Stimulated activated CD8-positive, alpha-beta memory T cell treated with anti-CD3 and anti-CD28 coated beads, Interleukin-15, amount 100 ng/mL, for 24 hours (primary cell): ENCODE data around the gene SAA2.
"Not testable (repeated sequence)": the region's sequence is repeated elsewhere in the genome, so short reads cannot be mapped to it uniquely, and the experiment has no call there.

Source experiments
- DNase-seq: peaks from one replicate; pipeline ENCODE4 v3.0.0-alpha.2; 2020; ENCODE audit warnings: low read depth

Gene SAA2

DNA sequence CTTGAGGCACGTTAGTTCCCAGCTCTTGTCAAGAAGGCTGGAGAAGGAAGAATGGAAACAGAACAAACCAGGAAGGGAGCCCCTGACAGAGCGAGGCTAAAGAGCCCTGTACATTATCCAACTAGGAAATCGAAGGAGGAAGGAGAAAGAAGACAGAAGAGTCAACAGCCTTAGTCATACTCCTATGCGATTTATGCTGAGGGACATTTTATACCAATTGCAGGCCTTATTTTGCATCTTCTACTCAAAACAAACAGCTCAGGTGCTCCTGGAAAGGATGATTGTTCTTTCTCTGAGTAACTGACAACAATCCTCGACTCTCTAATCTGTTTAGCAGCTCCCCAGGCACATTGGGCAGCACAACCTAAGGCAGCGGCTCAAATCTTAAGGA lies 1.3 kb downstream of the SAA2 start:
- not testable (repeated sequence) for DNase-seq

DNA sequence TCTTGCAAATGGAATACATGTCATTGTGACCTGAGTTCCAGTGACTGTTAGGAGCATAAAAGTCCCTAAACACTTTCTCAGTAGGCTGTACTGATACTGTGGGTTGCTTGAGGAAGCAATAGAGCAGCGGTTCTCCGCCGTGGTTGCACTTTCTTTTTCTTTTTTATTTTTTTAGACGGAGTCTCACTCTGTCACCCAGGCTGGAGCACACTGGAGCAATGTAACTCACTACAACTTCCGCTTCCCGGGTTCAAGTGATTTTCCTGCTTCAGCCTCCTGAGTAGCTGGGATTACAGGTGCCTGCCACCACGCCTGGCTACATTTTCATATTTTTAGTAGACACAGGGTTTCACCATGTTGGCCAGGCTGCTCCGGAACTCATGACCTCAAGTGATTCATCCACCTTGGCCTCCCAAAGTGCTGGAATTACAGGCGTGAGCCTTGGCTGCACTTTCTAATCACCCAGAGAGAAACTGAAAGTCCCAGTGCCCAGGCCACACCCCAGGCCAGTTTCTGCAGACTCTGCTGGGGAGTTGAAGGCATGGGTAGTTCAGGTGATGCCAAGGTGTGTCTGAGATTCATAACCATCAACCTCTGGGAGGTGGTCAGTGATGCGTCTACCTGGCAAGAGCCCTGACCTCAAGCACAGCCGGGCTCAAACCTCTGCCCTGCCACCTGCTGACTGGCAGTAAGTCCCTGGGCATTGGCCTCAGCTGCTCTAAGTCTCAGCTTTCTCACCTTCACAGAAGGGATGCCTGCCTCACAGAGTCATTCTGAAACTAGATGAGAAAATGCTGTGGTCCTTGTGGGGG lies 1.9 kb downstream of the SAA2 start:
- not testable (repeated sequence) for DNase-seq

DNA sequence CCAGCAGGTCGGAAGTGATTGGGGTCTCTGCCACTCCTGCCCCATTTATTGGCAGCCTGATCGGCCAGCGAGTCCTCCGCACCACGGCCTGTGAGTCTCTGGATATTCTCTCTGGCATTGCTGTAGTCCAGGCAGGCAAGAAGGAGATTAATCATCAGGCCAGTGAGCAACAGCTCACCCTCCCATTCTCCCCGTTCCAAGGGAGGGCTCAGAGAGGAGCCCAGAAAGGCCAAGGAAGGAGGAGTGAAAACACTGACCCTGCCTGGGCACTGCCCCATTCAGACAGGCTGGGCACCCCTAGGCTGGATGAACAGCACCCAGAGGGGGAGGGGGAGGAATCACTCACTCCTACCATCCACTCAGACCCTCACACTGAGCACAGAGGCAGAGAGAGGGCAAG lies 3.1 kb downstream of the SAA2 start:
- no peak for DNase-seq

DNA sequence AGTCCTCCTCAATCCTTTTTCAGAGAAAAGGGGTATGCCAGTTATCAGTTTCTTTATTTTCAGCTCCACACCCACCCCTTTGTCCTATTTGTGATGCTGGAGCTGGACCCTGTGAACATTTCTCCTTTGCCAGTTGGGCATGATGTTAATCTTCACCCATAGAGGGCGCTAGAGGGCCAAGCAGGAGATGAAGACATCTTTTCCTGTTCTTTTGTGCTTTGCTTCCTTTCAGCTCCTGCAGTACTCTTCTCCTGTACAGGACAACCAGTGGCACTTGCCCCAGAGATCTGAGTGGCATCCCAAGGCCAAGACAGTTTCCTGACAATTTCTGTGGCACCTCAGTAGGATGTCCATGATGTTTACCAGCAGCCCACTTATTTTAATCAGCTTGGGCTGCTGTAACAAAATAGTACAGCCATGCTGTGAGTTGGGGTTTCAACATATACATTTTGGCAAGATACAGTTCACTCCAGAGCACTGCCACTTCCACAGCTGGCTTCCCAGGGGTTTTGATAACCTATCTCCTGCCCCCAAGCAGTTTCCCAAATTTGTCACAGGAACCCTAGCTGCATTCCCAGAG lies 4.6 kb downstream of the SAA2 start:
- DNase-seq, result peak; percentile 7

DNA sequence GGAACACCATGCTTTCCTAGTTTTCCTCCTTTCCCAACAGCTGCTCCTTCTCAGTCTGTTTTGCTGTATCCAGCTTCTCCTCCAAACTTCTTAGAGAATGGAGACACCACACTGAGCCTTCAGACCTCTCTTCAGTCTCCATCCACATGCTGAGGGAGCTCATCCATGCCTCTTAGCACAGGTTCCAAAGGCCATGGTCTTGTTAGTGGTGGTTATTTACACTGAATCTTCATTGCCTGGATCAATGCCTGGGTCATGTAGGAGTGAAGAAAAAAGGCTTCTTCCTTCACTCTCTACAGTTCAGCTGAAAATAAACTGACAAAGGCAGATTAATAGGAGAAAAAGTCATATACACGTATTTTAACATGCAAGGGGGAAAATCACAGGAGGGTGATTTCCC lies 8.8 kb downstream of the SAA2 start:
- no peak for DNase-seq

DNA sequence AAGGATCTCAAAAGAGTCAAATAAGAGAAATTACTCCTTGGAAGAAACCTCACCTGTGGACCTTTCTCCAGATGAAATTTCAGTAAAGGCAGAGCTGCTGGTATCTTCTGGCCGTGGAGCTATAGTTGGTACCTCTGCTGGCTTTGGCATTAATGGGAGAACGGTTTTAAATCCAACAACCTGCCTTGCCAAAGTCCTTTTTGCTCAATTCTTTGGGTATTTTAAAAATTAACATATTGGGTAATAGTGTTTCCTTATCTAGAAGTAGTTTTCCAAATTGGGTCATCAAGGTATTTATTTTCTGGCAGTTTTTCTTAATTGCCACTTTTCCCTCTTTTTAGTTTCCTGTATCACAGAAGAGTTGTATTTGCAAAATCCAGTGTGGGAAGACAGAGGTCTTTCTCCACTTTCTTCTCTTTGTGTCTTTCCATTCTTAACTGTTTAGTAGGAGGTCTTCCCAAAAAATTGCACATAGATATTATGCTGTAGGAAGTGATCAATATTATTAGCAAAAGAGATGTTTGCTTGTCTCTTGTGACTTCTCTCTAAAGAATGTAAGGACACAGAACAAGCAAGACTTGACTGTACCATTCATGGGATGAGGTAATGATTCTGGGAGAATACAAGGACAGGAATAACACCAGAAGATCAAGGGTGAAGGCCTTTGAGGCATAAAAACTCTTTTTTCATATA lies 11.7 kb downstream of the SAA2 start, which contains the start of gene SAA4:
Gene SAA4, minus strand, starts transcription at position 139 of the 693 bp plus-strand sequence. CDS start 876 bp downstream, outside the sequence.
- no peak for DNase-seq

DNA sequence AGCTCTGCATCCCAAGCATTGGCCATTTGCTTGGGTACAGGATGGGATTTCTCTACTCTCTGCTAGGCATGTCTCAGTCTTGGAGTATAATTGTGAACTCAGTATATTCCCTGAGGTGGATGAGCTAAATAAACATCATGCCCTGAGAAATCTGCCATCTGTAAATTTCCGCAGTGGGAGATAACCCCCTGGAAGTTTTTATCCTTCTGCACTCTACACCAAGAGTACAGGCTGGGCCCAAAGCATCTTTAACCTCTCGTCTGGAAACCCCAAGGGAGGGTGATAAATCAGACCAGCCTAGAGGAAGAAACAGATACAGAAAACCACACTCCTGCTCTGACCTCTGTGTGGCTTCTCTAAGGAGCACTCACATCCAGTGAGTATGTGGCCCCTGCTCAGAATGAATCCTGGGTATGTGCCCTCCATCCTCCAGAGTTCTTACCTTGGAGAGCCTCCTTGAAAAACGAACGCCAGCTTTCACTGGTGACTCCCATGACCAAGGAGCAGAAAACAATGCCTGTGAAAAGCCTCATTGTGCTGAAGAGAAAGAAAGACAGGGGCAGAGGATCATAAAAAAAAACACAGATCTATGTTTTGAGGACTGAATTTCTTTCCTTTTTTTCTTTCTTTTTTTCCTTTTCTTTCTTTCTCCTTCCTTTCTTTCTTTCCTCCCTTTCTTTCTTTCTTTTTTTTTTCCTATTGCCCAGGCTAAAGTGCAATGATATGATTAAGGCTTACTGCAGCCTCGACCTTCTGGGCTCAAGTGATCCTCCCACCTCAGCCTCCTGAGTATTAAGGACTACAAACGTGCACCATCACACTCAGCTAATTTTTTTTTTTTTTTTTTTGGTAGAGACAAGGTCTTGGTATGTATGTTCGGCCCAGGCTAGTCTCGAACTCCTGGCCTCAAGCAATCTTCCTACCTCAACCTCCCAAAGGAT lies 12.8 kb downstream of the SAA2 start:
- DNase-seq, result no peak

DNA sequence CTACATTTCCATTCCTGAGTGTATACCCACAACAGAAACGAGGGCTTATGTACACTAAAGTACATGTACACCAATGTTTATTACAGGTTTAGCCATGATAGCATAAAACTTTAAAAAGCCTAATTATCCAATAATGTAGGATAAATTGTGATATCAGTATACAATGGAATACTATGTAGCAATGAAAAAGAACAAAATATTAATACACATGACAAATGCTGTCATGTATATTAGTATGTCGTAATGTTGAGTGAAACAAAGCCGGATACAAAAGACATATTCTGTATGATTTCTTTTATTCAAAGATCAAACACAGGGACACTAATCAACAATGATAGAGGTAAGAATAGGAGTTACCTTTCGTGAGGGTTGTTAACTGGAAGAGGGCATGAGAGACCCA lies 14.6 kb downstream of the SAA2 start:
- no peak for DNase-seq

DNA sequence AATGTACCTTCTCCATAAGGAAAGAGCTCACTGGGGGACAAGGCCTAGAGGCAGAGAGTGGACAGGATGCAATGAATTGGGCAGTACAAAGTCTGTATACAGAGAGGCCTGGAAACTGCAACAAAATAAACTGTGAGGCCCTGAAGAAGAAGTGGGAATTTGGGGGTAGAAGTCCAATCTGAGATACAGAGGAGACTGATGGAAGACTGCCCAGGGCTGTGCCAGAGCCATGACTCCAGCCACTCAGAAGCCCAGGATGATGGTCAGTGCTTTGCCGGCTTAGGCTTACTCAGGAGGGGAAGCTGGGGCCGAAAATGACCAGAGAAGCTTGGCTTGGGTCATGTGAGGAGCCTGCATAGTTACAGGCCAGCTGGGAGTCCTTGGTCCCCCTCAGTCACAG lies 17.6 kb downstream of the SAA2 start:
- DNase-seq, result no peak

DNA sequence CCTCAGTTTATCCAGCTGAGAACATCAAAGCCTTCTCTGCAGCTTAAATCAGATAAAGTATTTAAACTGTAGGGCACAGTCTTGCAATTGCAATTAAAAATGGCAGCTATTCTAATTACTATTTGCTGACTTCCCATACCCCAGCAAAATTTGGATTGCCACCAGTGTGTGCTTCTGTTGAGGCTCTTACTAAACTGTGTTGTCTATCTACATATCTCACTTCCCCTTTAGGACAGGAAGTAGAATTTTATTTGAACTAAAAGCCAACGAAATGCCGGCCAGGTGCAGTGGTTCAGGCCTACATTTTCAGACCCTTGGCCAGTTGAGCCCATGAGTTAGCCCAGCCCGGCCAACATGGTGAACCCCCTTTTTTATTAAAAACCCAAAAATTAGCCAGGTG lies 19.0 kb downstream of the SAA2 start:
- DNase-seq, result no peak

DNA sequence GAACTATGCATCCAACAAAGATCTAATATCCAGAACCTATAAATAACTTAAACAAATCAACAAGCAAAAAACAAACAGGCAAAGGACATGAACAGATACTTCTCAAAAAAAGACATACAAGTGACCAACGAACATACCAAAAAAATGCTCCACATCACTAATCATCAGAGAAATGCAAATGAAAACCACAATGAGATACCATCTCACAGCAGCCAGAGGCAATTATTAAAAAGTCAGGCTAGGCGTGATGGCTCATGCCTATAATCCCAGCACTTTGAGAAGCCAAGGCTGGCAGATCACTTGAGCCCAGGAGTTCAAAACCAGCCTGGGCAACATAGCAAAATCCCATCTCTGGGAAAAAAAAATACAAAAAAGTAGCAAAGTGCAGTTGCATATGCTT lies 22.6 kb downstream of the SAA2 start:
- no peak for DNase-seq

DNA sequence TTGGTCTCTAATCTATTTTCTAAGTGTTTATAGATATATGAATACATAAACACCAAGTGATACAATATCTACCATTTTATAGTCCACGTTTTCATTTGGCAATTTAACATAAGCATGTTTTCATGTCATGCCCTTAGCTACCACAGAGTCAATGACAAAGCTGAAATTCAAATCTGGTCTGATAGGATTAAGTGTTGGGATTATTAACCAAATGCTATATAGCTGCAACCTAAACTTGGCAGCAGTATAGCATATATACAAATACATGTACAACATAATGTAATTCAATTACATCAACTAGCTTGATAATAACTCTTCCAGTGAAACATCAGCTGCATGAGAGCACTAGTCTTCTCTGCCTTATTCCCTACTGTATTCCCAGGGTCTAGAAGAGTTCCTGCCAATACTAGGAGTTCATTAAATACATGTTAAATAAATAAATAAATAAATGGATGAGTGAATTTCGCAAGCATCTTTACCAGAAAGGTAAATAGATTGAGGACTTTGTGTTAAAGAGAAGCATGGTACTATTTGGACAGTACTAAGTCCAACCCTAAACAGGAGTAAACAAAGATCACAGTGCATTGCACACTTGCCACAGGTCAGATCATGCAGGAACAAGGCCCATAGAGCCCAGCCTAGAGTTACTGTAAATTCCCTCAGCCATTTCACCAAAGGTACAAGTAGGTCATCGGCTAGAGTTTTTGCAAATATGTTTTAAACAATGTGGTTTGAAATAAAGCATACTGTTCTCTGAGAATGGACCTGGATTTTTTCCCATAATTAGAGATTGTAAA lies 24.7 kb downstream of the SAA2 start:
- DNase-seq, result no peak

DNA sequence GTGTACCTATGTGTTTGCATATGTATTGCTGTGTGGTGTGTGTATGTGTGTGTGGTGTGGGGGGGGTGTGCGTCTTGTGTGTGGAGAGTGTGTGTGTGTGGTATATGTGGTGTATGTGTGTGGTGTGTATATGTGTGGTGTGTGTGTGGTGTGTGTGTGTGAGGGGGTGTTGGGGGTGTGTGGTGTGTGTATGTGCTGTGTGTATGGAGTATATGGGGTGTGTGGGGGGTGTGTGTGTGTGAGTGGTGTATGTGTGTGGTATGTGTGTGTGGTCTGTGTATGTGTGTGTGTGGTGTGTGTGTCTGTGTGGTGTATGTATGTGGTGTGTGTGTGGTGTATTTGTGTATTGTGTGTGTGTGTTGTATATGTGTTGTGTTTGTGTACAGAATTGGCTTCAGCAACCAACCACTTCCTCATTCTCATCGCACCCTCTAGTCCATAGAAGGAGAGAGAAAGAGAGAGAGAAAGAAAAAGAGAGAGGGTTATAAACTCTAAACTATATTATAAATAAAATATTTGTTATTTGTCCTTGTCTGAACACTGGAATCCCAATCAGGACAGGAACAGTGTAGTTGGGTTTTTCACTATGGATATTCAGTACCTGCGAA lies 25.6 kb downstream of the SAA2 start:
- DNase-seq, result no peak

DNA sequence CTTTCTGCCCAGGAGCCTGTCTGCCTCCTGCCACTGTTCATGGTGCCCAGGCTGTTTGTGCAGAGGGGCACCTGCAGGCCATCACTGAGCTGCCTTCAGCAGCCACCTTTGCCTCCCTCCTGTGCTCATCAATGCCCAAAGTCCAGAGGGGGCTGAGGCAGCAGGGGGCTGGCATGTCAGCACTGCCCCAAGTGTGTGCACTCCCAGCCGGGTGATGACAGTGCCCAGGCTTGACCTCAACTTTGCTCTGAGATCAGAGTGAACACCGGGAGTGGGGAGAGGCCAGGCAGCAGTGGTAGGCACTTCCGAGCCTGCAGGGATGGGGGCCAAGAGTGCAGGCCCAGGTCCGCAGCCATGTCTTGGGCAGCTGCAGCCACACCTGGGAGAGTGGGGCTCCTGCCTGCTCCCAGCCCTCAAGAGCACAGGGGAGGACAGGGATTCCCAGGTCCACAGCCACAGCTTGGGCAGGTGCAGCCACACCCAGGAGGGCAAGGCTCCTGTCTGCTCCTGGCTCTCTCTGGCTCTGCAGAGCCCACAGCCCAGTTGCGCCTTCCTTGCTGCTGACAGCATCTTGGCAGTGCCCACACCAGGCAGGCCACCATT lies 27.1 kb downstream of the SAA2 start:
- DNase-seq, result no peak

DNA sequence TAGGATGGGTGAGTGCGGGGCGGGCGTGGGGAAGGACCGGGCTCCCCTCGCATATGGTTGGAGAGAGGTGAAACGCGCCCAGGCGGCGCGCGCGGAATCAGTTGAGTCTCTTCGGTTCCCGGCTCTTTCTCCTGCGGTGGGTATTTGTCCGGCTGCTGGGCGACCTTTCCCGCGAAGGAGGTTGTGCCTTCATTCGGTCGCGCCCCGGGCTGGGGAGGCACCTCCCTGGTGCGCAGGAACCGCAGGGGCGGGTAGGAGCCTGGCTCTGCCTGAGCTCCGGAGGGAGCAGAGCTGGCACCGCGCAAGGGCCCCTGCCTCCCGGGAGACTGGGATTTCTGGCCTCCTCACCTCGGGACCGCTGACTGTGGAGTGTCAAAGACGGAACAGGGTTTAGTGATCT lies 39.4 kb downstream of the SAA2 start:
- no peak for DNase-seq

DNA sequence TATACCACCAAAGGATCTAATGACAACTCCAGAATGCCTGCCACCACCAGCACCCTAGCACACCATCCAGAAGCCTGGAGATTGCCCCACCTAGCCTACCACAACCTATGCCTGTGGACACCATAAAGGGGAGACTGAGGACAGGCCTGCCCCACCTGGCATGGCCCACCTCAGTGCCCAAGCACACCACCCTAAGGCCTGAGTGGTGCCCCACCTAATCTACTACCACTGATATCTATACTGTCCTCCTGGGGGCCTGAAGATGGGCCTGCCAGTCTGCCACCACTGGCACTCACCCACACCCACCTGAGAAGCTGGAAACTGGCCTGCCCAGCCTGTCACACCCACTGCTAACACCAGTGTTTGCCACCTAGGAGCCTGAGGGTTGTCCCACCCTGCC lies 43.7 kb downstream of the SAA2 start:
- no peak for DNase-seq

DNA sequence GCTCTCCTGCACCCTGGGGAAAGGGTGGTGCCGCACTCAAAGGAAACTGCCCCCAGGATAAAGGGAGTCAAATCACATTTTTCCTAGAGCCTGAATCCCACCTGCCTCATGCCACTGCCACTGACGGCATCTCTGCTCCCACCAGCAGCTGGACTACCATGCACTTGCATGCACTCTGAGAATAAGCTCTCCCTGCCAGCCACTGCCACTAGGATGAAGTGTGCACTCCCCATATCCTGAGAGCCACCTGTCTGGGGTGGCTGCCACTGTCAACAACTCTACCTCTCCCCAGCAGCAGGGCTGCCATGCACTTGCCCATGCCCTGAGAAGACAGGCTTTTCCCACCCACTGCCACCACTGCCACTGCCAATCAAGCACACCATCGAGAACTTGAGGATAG lies 44.2 kb downstream of the SAA2 start:
- no peak for DNase-seq

DNA sequence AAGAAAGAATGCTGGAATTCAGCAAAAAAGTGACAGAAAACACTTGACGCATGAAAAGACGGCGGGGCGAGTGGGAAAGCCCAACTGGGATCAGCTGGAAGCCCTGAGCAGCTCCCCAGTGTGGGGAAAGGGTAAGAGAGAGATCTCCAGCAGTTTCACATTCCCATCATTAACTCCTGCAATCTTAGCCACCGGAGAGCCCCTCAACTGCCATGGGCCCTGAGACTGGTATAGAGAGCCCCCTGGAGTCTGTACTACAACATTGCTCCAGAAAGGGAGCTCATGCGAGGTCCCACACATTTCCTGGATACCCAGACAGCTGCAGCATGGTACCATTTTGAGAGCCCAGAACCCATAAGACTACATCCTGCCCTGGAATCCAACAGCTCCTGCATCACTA lies 44.7 kb downstream of the SAA2 start:
- DNase-seq, result no peak

DNA sequence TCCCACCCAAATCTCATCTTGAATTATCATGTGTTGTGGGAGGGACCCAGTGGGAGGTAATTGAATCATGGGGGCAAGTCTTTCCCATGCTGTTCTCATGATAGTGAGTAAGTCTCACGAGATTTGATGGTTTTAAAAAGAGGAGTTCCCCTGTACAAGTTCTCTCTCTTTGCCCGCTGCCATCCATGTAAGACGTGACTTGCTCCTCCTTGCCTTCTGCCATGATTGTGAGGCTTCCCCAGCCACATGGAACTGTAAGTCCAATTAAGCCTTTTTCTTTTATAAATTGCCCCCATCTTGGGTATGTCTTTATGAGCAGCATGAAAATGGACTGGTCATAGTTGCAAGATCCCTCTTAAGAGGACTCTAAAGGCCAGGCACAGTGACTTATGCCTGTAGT lies 50.7 kb downstream of the SAA2 start:
- not testable (repeated sequence) for DNase-seq

DNA sequence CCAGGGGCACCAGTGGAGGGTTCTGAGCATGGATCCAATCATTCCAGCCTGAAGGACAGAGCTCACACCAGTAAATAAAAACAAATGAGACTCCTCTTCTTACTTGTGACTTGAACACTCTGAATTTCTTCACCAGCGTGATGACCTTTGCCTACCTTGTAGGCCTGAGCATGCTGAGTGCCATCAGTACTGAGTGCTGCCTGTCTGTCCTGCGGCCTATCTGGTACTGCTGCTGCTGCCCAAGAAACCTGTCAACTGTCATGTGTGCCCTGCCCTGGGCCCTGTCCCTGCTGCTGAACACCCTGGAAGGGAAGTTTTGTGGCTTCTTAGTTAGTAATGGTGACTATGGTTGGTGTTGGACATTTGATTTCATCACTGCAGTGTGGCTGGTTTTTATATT lies 51.9 kb downstream of the SAA2 start:
- DNase-seq, result no peak
